Activated CD4-positive, alpha-beta T cell treated with anti-CD3 and anti-CD28 coated beads, Interleukin-2, amount 50 U/mL, for 4 hours (primary cell): ENCODE data around the gene PHF13.
A peak's percentile ranks its signal among the peaks of the same experiment; 100 is the strongest.

Source experiments
- DNase-seq, 2 experiments: peaks; one replicate each; pipeline ENCODE4 v3.0.0-alpha.2; 2020

The PHF13 gene

DNA sequence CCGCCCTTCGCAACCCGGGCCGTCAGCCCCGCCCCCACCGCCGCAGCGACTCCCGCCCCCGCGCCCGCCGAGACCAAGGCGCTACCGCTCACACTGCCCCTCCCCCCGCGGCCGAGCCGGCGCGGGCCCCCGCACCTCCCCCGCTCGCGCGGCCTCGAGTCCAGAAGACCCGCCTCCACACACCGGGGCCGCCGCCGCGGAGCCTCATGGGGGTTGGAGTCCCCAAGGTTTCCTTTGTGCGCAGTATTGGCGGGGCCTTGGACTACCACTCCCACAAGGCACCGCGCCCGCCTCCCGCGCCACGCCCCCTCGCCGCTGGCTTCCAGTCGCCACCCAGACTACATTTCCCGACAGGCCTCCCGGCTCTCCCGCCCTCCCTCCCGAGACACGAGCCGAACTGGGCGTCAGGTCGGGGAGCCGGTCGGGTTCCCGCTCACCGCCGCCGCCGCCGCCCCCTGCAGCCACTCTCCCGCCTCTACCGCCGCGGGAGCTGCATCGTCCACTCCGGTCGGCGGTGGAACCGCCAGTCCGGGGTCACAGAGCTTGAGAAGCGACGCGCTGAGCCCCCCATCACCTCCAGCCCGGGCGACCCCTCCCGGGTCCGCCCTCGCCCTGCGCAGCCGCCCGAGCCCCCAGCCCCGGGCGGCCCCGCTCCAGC is at the start of gene PHF13:
PHF13 (plus strand) TSS at position 371 of the 658 bp plus-strand sequence. CDS start 336 bp downstream, outside the sequence.
- peak; percentile 99 for DNase-seq

DNA sequence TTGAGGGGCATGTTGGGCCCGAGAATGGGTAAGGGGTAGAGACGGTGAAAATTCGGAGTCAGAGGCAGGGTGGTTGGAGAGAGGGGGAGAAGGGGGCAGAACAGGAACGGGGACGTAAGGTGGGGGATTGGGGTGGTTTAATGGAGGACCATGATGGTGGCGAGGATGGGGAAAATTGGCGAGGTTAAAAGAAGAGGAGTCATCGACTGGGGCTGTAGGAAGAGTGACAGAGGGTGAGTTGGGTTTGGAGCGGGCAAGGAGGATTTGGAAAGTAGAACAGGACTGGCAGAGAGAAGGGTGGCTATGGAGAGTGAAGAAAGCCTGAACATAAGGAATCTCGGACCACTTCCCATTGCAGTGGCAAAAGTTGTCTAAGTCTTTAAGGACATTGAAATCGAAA is 44.5 kb upstream of the PHF13 start:
- DNase-seq: no peak

DNA sequence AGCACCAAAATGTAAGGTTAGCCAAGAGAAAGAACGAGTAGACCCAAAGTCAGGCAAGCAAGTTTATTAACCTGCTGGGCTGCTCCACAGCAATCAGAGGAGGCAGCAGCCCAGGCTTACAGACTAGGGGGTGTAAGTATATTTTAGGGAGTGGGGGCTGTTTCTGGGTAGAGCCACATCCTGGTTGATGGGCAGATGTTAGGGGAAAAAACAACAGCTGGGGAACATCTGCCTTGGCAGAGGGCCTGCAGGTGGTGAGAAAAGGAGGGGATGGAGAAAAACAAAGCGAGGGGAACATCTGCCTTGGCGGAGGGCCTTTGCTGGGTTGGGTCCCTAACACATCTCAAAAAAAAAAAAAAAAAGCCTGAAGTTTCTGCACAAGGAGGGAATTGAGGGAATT is 43.4 kb upstream of the PHF13 start:
- DNase-seq: no peak

DNA sequence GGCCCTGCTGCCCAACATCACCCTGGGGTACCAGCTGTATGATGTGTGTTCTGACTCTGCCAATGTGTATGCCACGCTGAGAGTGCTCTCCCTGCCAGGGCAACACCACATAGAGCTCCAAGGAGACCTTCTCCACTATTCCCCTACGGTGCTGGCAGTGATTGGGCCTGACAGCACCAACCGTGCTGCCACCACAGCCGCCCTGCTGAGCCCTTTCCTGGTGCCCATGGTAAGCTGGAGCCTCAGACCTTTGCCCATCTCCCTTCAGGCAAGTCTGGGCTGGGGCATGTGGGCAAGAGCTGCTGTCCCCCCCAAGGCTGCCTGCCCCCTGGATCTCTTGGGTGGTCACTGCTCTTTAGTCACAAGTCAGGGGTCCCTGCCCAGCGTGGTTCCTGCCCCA is 42.5 kb upstream of the PHF13 start:
- no peak for DNase-seq

DNA sequence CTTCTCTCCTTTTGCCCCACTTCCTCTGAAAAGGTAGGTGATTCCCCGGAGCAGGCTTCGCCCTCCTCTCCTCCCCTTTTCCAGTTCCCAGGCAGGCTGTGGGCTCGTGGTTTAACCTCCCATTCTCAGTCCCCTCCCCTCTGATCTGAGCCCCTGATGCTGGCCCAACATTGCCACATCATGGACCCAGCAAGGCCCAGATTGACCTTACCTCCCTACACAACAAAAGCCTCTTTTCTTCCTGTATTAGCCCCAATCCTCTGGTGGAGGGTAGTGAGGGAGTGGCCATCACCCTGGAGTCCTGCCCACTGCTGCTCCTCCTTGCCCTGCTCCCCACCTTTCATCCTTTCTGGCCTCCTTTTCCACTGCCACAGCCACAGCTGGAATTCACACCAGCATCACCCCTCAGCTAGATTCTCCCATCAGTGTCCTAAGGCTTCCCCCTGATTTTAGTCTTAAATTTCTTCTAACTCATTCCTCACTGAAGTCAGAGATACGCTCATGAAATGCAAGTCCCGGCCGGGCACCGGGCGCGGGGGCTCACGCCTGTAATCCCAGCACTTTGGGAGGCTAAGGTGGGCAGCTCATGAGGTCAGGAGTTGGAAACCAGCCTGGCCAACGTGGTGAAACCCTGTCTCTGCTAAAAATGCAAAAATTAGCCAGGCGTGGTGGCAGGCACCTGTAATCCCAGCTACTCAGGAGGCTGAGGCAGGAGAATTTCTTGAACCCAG is 40.7 kb upstream of the PHF13 start:
- no peak for DNase-seq

DNA sequence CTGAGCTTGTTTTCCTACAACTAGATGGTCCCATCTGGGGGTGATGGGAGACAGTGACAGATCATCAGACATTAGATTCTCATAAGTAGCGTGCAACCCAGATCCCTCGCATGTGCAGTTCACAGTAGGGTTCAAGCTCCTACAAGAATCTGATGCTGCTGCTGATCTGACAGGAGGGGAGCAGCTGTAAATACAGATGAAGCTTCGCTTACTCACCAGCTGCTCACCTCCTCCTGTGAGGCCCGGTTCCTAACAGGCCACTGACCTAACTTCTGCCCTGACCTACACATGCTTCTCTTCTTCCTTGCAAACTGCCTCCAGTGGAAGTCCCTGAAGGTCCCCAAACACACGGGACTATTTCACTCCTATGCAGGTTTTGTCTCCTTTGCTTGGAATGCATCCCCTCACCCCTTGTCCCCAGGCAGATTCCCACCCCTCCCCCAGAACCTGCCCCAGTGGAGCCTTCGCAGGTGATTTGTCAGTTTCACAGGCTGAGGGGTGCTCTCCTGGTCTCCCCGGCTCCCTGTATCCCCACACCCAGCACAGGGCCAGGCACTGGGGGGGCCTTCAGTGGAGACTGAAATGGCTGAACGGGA is 39.4 kb upstream of the PHF13 start:
- DNase-seq: no peak

DNA sequence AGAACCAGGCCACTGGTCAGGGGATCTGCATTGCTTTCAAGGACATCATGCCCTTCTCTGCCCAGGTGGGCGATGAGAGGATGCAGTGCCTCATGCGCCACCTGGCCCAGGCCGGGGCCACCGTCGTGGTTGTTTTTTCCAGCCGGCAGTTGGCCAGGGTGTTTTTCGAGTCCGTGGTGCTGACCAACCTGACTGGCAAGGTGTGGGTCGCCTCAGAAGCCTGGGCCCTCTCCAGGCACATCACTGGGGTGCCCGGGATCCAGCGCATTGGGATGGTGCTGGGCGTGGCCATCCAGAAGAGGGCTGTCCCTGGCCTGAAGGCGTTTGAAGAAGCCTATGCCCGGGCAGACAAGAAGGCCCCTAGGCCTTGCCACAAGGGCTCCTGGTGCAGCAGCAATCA is 38.7 kb upstream of the PHF13 start:
- no peak for DNase-seq

DNA sequence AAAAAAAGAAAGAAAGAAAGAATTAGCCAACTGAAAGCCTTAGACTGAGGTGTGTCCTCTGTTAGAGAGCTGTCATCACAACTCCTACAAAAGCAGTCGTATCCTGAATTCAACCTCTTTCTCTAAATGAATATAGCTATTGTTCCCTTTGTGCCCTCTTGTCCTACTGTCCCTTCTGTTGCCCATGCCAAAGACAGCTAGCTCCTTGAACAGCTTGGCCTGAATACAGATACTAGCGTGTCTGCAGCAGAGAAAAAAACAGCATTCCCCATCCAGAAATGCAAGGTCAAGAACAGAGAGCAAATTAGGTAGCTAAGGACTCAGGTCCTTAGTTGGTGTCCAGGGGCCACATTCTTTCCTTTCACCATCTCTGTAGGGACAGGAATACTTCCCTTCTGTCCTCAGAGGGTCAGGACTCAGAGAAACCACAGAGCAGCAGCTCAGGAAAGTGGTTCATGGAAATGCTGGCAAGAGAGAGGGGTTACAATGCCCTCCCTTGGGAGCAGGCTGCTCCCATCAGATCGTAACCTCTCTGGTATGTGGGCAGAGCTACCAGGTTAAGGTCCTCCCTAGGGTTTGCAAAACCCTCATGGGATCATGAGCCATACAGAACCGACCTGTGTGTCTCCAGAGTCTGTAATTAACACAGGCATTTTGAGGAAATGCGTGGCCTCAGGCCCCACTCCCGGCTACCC is 35.6 kb upstream of the PHF13 start:
- no peak for DNase-seq

DNA sequence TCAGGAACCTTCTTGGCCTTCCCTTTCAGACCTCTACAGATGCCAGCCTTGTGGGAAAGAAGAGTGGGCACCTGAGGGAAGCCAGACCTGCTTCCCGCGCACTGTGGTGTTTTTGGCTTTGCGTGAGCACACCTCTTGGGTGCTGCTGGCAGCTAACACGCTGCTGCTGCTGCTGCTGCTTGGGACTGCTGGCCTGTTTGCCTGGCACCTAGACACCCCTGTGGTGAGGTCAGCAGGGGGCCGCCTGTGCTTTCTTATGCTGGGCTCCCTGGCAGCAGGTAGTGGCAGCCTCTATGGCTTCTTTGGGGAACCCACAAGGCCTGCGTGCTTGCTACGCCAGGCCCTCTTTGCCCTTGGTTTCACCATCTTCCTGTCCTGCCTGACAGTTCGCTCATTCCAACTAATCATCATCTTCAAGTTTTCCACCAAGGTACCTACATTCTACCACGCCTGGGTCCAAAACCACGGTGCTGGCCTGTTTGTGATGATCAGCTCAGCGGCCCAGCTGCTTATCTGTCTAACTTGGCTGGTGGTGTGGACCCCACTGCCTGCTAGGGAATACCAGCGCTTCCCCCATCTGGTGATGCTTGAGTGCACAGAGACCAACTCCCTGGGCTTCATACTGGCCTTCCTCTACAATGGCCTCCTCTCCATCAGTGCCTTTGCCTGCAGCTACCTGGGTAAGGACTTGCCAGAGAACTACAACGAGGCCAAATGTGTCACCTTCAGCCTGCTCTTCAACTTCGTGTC is 34.7 kb upstream of the PHF13 start:
- no peak for DNase-seq

DNA sequence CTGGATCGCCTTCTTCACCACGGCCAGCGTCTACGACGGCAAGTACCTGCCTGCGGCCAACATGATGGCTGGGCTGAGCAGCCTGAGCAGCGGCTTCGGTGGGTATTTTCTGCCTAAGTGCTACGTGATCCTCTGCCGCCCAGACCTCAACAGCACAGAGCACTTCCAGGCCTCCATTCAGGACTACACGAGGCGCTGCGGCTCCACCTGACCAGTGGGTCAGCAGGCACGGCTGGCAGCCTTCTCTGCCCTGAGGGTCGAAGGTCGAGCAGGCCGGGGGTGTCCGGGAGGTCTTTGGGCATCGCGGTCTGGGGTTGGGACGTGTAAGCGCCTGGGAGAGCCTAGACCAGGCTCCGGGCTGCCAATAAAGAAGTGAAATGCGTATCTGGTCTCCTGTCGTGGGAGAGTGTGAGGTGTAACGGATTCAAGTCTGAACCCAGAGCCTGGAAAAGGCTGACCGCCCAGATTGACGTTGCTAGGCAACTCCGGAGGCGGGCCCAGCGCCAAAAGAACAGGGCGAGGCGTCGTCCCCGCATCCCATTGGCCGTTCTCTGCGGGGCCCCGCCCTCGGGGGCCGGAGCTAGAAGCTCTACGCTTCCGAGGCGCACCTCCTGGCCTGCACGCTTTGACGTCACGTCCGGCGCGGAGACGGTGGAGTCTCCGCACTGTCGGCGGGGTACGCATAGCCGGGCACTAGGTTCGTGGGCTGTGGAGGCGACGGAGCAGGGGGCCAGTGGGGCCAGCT is 34.0 kb upstream of the PHF13 start, which contains the start of gene ZBTB48:
ZBTB48 (plus strand) TSS at position 621 of the 745 bp plus-strand sequence. CDS start 616 bp downstream, outside the sequence.
- DNase-seq: peak; percentile 95

DNA sequence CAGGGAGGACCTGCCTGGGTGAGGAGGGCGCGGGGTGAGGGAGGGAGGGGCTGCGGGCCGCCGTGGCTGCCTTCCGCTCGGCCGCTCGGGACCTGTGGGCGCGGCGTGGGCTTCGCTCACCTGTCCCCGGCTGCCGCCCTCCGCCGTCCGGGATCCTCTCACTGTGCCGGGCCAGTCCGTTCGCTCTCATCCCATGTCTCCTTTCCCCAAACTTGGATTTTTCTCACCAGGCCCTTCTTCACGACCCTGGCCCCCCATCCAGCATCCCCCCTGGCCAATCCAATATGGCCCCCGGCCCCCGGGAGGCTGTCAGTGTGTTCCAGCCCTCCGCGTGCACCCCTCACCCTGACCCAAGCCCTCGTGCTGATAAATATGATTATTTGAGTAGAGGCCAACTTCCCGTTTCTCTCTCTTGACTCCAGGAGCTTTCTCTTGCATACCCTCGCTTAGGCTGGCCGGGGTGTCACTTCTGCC is 33.4 kb upstream of the PHF13 start:
- DNase-seq: no peak

DNA sequence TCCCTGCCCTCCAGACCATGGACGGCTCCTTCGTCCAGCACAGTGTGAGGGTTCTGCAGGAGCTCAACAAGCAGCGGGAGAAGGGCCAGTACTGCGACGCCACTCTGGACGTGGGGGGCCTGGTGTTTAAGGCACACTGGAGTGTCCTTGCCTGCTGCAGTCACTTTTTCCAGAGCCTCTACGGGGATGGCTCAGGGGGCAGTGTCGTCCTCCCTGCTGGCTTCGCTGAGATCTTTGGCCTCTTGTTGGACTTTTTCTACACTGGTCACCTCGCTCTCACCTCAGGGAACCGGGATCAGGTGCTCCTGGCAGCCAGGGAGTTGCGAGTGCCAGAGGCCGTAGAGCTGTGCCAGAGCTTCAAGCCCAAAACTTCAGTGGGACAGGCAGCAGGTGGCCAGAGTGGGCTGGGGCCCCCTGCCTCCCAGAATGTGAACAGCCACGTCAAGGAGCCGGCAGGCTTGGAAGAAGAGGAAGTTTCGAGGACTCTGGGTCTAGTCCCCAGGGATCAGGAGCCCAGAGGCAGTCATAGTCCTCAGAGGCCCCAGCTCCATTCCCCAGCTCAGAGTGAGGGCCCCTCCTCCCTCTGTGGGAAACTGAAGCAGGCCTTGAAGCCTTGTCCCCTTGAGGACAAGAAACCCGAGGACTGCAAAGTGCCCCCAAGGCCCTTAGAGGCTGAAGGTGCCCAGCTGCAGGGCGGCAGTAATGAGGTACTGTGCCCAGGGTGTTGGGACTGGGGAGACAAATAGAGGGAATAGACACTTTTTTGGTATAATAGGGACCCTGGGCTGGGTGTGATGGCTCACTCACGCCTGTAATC is 32.7 kb upstream of the PHF13 start:
- no peak for DNase-seq

DNA sequence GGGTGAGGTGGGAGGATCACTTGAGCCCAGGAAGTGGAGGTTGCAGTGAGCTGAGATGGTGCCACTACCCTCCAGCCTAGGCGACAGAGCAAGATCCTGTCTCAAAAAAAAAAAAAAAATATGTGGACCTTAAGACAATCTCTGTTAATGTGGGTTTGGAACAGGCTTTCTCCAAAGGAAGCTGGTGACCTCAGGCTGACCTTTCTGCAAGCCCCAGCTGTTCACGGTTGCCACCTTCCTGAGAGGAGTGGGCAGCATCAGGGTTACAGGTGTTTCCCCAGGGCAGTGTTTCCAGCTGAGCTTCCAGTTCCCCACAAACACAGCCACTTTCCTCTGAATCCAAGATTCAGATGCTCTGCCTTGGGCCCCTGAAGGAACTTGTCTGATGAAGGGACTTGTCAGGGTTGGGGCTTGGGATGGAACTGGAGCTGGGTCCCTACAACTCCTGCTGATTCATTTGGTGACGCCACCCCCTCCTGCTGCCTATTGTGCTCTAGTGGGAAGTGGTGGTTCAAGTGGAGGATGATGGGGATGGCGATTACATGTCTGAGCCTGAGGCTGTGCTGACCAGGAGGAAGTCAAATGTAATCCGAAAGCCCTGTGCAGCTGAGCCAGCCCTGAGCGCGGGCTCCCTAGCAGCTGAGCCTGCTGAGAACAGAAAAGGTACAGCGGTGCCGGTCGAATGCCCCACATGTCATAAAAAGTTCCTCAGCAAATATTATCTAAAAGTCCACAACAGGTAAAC is 31.8 kb upstream of the PHF13 start:
- no peak for DNase-seq

DNA sequence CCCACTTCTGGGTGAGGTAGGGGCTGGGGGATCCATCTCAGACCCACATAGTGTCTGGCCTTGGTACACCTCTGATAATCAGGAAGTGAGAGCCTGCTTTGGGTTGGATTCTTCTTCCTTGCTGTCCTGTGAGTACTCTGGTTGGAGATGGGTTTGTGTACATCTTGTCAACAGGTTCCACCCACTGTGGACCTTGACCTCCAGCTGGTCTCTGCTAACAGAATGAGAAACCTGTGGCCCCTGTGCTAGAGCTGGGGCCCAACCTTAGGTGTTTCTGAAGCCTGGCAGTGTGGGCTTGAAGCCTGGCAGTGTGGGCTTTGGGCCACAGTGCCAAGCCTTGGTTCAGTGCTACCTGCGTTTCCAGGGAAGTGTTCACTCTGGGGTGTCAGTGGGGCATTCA is 31.2 kb upstream of the PHF13 start:
- no peak for DNase-seq

DNA sequence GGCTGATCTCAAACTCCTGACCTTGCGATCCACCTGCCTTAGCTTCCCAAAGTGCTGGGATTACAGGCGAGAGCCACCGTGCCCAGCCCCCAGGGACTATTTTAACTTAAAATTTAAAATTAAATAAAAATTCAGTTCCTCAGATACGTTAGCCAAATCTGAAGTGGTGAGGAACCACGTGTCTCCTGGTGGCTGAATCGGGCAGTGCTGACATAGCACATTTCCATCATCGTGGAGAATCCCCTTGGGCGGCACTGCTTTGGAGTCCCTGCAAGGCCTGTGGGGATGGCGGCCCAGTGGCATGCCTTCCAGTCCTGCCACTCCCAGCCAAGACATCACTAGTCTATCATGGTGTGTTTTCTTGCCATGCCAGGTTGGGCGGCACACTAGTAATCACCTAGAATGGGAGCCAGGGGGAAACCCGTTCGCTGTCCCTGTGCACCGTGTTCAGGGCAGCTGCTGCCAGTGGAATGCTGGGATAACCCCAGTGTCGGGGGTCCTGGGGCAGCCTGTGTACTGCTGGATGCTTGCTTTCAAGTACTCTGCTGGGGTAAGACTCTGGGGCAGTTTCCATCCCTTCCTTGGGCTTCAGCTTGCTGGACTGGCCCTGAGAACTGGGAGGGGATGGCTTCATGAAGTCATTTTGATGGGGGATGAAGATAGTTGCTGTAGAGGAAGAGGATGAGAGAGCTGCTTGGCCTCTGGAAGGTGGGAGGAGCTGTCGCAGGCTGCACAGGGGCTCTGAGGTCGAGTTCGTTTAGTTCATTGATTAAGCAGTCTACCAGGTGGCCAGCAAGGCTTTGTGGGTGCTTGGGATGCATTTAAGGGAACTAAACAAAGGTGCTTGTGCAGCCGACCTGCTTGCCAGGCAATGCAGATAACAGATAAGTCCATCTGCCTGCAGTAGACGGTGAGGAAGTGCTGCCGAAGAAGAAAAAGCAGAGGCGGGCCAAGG is 29.1 kb upstream of the PHF13 start:
- no peak for DNase-seq

DNA sequence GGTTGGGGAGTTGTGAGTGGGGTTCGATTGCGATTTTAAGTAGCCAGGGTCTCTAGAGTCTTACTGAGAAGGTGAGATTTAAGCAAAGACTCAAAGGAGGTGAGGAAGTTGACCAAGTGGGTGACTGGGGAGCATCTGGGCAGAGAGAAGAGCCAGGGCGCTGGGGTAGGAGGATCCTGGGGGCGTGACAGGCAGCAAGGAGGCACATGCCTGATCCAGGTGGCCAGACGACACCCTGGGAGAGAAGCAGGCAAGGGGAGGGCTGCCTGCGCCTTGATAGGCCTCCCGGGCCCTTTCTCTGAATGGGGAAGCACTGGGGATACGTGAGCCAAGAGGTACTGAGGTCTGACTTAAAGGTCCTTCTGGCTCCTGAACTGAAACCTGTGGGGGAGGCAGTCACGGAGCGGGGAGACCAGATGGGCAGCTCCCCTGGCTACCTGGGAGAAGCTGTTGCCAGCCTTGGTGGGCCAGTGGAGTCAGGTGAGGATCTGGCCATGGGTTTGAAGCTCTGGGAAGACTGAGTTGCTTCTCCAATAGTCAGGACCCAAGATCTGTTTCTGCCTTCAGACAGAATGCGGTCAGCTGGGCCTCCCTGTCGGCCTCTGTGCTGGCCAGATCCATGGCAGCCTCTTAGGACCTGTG is 28.3 kb upstream of the PHF13 start:
- DNase-seq: no peak

DNA sequence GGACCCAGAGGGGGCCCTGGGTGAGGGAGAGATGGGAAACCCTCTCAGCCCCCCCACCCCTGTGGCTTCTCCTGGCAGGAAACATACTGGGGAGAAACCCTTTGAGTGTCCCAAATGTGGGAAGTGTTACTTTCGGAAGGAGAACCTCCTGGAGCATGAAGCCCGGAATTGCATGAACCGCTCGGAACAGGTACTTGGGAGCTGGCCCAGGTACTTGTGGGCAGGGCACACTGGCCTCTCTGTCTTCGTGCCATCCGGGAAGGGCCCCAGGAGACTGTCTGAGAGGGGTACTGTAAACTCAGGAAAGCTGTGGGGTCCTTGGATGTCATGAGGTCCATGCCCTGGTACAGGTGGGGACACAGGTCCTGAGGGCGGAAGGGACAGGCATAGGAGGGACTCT is 27.7 kb upstream of the PHF13 start:
- DNase-seq: no peak

DNA sequence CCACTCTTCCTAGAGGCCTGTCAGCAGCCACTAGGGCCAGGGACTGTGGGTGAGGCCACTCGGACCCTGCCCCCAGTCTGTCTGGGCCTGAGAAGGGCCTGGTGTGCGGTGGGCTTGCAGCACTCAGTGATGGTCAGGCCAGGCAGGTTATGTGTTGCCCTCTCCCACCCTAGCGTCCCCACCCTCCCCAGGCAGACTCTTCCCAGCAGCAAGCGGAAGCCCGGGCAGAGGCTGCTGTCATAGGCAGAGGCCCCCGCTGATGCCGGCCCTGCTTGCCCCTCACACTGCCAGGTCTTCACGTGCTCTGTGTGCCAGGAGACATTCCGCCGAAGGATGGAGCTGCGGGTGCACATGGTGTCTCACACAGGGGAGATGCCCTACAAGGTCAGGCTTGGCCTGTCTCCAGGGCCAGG is 27.1 kb upstream of the PHF13 start:
- no peak for DNase-seq
